ENCODE results near the gene ACTR1A.
A peak's percentile ranks its signal among the peaks of the same experiment; 100 is the strongest.
"Not testable (repeated sequence)": the region's sequence is repeated elsewhere in the genome, so short reads cannot be mapped to it uniquely, and the experiment has no call there.

The ACTR1A gene

DNA sequence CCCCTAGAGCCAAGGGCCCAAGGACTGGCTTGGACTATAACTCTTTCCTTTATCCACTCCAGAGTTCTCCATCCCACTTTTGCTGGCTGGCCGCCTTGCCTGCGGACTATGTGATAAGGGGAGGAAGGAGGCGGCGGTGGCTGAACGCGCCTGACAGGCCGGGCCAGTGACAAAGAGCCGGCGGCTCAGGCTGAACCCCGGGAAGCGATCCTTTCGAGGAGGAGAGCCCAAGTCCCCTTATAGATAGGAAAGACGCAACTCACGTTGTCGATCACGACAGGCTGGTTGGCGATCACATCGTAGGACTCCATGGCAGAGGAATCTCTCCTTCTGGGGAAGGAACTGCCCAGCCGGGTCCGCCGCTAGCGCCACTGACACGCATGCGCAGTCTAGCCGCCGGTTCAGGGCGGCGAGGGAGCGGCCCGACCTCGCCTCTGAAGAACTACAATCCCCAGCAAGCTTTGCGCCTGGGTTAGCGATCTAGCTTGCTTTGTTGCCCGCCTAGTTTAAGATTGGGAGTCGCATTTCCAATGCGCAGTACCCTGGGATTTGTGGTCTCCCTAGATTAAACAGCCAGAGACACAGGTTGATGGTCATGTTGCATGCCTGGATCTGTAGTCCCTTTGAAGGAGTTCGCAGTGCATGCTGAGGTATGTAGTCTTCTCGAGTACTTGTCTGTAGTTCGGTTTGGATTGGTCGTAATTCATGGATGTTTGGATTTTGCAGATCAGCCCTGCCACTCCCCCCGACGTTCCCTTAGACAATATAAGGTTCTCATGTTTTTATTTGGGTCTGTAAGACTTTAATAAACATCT is at the start of gene ACTR1A:
TSS of gene ACTR1A (minus strand) at position 376 of the 815 bp plus-strand sequence. CDS start at position 311, 65 bp downstream.
- DNase-seq (ENCODE audit: low read depth) = peak; percentile 89

DNA sequence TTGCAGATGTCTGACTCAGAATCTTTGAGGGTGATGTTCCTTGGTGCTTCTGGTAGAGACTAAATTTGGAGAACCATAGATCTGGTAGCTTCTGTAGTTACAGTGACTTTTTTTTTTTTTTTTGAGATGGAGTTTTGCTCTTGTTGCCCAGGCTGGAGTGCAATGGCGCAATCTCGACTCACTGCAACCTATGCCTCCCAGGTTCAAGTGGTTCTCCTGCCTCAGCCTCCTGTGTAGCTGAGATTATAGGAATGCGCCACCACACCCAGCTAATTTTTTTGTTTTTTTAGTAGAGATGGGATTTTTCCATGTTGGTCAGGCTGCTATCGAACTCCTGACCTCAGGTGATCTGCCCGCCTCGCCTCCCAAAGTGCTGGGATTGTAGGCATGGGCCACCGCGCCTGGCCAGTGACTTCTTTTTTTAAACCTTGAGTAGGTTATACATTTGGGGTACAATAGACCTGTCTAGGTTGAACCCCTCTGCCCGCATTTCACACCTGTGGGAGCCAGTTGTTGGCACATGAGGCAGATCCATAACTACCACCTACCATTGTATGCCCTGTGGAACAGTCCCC is 48.2 kb upstream of the ACTR1A start:
- no peak for DNase-seq (ENCODE audit: low read depth)

DNA sequence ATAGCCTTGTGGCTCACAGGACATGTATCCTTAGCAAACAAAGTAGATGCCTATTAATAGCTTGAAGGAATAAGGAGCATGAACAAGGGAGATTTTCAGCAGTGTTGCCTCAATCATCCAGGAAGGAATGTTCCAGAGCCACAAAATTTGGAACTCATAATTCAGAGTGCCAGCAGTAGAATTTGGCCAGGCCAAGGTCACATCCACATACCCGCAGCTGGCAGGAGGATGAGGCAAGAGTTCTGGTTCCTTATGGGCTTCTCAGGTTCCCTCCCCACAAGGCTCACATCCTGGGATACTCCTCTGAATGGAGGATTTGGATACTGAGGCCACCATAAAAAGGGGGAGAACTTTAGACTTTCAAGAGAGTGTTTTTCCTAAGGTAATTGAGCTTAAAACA is 47.0 kb upstream of the ACTR1A start:
- no peak for DNase-seq (ENCODE audit: low read depth)

DNA sequence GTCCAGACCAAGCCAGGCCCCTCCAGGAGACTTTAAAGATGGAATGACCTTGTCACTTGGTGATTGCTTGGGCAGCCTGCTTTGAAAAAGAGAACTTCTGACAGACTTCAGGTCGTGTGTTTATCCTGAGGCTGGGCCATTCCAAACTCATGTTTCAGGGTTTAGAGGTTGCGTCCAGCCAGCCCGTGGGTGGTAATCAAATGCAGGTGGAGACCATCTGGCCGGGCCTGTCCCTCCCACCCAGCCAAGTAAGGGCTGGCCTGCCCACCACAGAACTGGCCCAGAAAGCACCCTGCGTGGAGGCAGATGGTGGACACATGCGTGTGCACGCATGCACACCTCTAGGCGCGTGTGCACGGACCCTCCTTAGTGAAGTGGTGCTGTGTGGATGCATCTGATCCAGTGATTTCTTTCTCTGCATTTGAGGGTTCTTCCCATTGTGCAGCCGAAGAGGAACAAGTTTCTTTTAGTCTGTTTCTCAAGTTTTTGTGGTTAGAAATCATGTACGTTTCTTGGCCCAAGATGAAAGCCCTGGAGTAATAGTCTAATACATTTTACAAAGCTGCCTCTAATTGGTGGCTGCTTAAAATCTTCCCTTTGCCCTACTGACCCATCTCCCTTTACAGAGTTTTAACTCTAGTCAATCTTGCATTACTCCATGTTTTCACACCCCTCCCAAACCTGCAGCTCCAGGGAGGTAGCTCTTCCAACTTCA is 44.3 kb upstream of the ACTR1A start:
- DNase-seq (ENCODE audit: low read depth) = no peak

DNA sequence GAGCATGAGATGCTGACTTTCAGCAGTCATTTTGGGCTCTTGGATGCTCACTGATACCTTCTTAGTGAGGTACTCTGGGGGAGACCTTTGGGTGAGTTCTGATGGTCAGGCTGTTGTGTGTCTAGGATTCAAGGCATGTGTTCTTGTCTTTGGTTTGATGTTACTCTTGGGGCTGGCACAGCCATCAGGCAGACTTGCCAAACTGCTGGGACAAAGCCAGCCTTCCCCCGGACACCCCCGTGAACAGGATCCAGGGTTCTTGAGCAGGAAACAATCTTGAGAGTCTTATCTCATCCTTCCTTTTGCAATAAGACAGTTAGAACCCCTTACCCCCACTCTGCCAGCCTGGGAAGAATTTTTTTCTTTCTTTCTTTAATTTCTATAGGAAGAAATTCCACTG is 43.5 kb upstream of the ACTR1A start:
- DNase-seq (ENCODE audit: low read depth) = no peak

DNA sequence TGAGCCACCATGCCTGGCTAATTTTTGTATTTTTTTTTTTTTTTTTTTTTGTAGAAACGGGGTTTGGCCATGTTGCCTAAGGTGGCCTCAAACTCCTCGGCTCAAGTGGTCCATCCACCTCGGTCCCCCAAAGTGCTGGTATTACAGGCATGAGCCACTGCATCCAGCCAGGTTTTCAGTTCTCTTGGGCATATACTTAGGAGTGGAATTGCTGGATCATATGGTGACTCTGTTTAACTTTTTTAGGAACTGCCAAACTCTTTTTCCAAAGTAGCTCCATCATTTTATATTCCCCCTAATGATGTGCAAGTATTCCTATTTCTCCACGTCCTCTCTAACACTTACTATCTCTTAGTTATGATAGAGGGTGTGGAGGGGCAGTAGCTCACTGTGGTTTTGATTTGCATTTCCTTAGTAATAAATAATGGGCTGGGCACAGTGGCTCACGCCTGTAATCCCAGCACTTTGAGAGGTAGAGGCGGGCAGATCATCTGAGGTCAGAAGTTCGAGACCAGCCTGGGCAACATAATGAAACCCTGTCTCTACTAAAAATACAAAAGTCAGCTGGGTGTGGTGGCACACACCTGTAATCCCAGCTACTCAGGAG is 42.9 kb upstream of the ACTR1A start:
- no peak for DNase-seq (ENCODE audit: low read depth)

DNA sequence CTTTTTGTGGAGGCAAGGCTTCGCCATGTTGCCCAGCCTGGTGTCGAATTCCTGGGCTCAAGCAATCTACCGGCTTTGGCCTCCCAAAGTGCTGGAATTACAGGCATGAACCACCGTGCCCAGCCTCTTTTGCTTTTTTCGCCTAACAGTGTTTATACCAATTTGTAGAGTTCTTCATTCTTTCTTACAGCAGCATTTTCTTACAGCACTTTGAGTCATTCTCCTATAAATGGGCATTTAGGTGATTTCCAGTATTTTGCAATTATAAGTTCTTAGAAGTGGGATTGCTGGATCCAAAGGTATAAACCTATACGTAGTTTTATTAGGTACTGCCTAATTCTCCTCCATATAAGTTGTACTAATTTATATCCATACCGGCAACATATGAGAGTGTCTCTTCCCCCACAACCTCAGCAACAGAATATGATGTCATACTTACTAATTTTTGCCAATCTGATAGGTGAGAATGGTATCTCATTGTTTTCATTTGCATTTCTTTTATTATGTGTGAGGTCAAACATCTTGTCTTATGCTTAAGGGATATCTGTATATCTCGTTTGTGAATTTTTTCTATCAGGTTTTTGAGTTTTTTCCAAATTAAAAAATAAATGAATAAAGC is 40.4 kb upstream of the ACTR1A start:
- DNase-seq (ENCODE audit: low read depth) = no peak

DNA sequence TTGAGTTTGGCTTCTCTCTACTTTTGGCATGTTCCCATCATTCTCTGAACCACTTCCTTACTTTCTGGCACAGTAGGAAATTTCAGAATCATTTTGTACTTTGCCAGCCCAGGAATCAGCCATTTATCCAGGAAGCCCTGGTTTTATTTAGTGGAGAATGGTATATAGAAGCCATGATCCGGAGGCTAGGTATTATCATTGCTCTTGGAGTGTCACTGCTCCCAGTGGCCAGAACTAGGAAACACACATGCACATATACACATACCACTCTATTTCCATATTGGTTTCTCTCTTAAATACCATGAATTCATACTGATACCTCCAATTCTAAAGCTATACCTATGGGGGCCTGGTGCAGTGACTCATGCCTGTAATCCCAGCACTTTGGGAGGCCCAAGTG is 37.5 kb upstream of the ACTR1A start:
- DNase-seq (ENCODE audit: low read depth) = no peak

DNA sequence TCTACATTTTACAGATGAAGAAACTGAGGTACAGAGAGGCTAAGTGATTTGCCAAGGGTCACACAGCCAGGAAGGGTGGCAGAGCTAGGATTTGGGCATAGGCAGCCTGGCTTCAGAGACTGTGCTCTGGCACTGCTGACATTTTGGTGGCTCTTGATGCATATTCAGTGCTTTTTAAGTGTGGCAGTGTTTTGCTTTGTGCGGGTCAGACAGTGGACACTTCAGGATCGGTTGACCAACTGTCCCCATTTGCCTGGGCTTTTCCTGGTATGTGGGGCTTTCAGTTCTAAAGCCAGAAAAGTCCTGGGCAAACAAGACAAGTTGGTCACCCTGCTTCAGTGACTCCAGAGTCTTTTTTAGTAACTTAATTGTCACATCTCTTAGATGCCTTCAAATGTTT is 36.3 kb upstream of the ACTR1A start:
- DNase-seq (ENCODE audit: low read depth) = no peak

DNA sequence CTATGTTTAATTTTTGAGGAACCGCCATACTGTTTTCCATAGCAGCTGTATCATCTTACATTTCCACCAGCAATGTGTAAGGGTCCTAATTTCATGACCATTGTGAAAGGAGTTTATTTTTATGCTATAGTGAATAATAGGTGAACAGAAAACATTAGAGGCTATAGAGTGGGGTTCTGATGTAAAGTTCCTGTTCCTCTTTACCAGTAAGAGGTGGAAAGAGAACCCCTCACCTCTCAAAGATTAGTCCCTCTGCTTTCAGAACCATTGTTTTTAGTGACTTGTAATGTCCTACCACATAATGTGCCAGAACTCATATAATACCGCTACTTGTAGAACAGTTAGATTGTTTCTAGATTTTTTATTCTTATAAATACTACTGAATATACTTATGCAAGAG is 35.4 kb upstream of the ACTR1A start:
- DNase-seq (ENCODE audit: low read depth) = no peak

DNA sequence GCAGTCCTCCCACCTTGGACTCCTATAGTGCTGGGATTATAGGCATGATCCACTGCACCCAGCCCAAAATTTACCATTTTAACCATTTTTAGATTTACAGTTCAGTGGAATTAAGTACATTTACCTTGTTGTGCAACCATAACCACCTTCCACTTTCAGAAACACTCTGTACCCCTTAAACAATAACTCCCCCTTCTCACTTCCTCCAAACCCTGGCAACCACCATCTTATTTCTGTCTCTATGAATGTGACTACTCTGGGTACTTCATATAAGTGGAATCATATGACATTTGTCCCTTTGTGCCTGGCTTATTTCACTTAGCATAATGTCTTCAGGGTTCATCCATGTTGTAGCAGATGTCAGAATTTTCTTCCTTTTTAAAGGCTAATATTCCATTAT is 34.9 kb upstream of the ACTR1A start:
- no peak for DNase-seq (ENCODE audit: low read depth)

DNA sequence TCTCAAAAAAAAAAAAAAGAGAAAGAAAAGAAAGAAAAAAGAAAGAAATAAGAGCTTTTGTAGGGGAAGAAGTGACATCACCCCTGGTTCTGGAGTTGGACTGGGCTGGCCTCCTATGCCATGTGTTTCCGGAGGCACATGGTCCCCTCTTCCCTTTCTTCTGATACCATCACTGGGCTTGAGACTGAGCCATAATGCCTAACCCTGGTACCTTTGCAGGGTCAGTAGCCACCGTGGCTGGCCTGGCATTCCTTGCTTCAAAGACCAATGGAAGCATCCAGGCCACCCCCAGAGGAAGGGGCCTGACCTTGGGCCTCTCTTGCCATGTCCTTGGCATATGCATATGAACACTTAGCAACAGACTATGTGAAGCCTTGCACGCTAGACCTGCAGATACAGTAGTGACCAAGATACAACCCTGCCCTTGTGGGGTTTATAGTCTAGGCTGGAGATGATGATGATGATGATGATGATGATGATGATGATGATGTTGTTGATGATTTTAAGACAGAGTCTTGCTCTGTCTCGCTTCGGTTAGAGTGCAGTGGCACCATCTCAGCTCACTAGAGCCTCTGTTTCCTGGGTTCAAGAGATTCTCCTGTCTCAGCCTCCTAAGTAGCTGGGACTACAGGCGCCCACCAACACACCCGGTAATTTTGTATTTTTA is 33.1 kb upstream of the ACTR1A start:
- DNase-seq (ENCODE audit: low read depth) = no peak

DNA sequence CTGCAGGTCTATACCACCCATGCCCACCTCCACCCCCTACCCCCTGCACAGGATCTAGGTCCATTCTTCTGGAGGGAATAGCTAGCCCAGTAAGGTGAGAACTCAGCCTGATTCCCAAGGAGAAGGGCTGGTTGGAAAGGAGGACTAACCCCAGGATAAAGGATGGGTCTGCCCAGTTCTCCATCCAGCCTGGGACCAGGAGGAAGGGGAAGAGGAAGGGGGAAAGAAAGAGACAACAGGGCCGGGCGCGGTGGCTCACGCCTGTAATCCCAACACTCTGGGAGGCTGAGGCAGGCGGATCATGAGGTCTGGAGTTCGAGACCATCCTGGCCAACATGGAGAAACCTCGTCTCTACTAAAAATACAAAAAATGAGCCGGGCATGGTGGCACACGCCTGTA is 32.5 kb upstream of the ACTR1A start:
- not testable (repeated sequence) for DNase-seq (ENCODE audit: low read depth)

DNA sequence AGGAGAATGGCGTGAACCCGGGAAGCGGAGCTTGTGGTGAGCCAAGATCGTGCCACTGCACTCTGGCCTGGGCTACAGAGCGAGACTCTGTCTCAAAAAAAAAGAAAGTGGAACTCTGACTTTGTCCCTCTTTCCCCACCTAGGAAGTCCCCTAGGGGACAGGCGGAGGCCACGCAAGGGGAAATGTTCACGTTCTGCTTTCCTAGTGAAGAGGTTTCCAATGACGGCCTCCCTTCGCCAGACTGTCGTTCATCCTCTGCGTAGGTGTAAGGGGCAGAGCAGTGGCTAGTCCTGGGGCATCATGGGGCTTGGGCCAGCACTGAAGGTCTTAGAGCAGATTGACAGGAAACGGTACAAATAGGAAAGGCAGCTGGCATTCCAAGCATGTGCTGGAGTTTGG is 31.8 kb upstream of the ACTR1A start:
- DNase-seq (ENCODE audit: low read depth) = no peak

DNA sequence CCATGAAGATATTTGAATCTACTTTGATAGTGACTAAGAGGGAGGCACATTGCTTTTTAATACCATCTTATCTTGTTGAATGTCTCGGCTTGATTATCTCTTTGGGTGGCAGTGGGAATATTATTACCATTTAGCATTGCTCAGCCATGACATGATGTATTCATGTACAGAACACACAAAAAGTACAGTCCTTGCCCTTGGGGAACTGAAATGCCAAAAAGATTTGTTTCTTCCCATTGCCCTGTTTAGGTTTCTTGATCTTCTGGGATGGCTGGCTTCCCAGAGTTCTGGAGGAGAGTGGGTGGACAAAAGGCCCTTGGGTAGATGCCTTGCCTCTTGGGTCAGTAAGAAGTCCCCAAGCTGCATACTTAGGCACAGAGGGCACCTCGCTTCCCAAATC is 25.0 kb upstream of the ACTR1A start:
- DNase-seq (ENCODE audit: low read depth) = no peak

DNA sequence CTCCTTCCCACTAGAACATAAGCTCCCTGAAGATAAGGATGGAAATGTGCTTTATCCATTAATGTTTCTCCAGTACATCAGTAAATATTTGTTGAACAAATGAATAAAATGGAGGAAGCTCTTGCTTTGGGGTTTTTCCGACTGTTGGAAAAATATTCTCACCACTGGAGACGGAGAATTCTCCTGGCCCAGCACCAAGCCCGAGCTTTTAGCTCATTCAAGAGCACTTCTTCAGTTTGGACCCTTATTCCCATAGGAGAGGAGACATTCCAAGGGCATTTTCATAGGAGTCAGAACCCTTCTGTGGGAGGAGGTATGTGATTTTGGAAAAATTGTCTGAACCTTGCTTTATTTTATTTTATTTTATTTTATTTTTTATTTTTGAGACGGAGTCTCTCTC is 22.2 kb upstream of the ACTR1A start:
- DNase-seq (ENCODE audit: low read depth) = no peak

DNA sequence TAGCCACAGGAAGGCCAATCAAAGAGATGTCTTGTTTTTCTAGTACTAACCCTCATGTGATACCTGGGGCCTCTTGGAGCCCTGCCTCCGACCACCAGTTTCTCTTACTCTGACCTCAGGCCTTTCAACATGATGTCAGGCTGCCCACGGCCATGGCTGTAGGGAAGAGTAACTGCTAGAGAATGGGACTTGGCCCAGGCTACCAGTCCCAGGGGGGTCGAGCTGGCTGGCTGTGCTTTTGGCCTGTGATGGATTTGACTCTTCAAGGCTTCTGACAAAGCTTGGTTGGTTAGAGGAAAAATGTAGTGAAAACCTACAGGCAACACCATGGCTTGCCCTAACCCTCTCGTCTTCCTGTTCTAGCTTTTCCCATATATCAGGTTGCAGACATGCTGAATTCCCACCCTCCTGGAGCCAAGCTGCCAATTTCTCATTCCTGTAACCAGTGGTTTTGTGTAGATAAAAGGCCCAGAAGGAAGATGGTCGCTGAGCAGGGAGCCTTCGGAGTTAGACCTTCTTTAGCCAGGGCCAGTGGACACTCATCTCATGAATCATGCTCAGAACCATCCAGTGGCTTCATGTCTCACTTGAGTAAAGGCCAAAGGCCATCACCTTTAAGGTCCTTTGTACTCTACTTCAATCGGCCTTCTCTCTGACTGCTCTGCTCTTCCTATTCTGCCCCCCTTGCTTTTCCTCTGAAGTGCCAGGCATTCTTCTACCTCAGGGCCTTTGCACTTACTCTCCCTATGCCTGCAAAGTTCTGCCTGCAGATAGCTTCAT is 20.9 kb upstream of the ACTR1A start:
- DNase-seq (ENCODE audit: low read depth) = no peak

DNA sequence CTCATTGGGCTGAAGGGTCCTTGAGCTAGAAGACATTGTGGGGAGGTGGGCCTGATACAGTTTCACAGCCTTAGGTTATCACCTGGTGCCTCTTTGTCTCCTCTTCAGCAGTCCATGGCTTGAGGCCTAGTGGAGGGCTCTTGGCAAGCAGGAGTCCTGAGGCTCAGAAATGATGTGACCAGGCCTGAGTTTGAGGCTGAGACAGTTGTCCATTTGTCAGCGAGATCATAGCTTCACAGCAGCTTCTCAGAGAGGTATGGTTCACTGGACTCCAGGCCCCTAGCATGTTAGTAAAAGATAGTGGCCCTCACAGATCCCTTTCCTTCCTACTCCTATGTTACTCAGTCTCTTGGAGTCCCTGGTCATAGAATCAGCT is 20.4 kb upstream of the ACTR1A start:
- no peak for DNase-seq (ENCODE audit: low read depth)

DNA sequence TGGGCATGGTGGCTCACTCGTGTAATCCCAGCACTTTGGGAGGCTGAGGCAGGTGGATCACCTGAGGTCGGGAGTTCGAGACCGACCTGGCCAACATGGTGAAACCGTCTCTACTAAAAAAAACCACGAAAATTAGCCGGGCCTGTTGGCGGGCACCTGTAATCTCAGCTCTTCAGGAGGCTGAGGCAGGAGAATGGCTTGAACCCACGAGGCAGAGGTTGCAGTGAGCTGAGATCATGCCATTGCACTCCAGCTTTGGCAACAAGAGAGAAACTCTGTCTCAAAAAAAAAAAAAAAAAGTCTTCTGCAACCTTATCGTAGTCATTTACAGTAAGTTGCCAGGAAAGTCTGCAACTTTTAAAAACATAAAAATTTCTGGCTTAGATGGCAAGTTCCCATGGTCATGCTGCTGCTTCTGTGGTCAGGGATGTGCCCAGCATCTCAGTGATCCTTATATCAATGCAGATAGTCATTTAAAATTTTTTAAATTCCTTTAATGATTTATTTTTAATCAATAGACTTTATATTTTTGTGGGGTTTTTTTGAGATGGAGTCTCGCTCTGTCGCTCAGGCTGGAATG is 16.8 kb upstream of the ACTR1A start:
- DNase-seq (ENCODE audit: low read depth) = no peak

DNA sequence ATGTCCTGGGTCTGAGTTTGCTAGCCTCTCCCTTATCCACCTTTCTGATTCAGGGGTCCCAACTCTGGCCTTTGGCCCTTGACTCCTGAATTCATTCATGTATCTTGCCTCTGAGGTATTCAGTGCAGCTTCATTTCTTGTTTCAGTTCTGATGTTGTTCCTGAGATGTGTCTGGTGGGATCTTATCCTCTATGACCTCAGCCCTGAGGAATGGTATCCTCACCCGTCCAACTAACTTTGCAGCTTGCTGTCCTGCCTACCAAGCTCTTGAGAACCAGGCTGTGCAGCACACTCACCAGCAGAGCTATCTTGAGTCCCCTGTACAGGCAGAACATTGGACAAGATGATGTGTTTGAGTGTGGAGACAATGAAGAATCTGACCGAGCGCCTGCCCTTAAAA is 15.0 kb upstream of the ACTR1A start:
- DNase-seq (ENCODE audit: low read depth) = no peak

DNA sequence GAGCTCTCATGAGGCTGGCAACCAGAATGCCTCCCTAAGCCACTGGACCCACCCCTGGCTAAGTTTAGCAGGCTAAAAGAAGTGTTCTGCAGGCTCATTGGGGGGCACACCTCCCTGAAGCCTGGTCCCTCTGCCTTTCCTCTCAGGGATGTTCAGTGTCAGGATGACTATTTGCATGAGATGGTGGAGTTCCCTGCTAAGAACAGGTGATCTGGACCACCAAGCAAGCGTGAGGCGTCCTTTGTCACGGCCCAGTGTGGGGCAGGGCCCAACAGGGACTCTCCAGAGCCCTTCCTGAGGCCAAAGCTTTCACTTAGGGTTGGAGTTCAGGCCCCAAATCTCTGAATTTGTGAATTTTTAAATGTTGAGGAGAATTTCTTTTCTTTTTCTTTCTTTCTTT is 13.2 kb upstream of the ACTR1A start:
- DNase-seq (ENCODE audit: low read depth) = no peak
